Right lobe of liver (tissue), 4 donors: ENCODE measurements around the gene ASAP3.

Source experiments
- CTCF ChIP-seq, 4 donors: fragments of 200-600 bp in 3 of 4; fragments of 450-650 bp in 1 of 4; IDR thresholded peaks; one replicate each; pipeline versions ENCODE4 v1.5.1 to v1.8.0; 2016 to 2022; ENCODE audit warnings: antibody characterized with exemption in 4 of 4, mild to moderate bottlenecking in 2 of 4
- POLR2A ChIP-seq: fragments of 450-650 bp; IDR thresholded peaks from one replicate; pipeline ENCODE4 v1.6.1; 2017; ENCODE audit warnings: antibody characterized with exemption, mild to moderate bottlenecking
- donor health status: DM: no; HTN: no; CAD: no.
- donor health status: DM: no; HTN: no; CAD: no.
- donor health status: DM: no; HTN: yes; CAD: no.

- no peak for TF ChIP-seq CTCF (IDR thresholded peaks at IDR 0.05)
- TF ChIP-seq POLR2A, result no peak
Measured at GRCh38 chr1:23419180-23419579, 64.8 kb downstream of the ASAP3 start.
